HG03575 (cell line): ENCODE data around the gene KCNQ4.
A peak's percentile ranks its signal among the peaks of the same experiment; 100 is the strongest.

Experiments used
- ATAC-seq: cut with Tn5 transposase; IDR thresholded peaks from one replicate; pipeline ENCODE4 v1.9.1; 2021; ENCODE audit not compliant: unreplicated experiment, insufficient number of reproducible peaks, low FRiP score; ENCODE audit errors: extremely low read depth

The KCNQ4 gene

DNA sequence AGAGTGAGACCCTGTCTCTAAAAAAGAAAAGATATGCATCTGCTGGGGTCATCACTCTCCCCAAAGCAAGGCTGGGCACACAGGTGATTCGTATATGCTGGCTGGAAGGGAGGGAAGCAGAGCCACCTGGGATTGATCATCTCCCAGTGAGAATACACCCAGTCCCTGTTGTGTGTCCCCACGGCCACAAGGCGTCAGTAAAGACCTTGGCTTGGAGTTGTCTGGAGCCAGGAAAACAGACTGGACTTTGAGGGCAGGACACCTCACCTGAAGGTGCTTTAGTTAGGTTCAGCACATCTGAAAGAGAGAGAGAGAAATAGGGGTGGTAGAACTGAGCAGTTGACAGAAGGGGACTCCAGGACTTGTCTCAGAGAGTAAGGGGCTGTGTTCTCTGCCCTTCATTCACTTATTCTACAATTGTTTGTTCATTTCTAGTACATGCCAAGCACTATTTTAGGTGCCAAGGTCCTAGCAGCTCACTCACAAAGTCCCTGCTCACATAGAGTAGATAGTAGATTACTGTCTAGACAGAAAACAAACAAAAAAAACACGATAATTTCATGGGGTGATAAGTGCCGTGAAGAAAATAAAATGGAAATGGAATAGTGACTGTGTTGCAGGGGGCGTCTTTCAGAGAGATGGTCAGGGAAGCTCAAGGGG lies 65.1 kb downstream of the KCNQ4 start:
- no peak for ATAC-seq

DNA sequence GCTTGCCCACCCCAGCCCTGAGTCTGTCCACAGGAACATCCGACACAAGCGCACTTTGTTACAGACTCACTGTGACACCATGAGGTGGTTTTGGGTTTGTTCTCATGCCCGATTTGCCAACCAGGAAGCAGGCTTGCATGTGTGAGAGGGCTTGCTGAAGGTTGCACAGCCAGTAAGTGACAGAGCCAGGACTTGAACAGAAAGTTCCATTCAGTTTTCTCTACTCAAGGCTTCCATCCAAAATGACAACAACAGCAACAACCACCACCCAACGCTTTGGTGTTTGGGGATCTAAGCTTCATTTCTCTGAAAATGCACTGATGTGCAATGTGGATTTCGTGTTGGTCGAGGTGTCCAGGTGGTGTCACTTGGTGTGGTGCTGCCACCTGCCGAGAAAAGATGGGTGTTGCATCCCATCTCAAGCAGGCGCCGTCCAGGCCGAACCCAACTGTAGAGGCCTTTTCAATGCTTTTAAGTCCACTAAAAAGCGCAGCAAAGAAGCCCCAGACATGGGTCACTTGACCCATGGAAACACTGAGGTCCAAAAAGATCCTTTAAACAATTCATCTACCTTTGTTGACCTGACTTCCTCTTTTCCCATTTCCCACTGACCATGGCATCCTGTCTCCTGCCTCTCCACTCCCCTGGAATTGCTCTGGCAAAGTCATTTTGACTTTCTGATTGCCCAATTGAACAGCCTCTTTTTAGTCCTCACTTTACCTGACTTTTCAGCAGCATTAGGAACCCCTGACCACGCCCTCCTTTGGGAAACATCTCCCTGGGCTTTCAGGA lies 66.4 kb downstream of the KCNQ4 start:
- no peak for ATAC-seq

DNA sequence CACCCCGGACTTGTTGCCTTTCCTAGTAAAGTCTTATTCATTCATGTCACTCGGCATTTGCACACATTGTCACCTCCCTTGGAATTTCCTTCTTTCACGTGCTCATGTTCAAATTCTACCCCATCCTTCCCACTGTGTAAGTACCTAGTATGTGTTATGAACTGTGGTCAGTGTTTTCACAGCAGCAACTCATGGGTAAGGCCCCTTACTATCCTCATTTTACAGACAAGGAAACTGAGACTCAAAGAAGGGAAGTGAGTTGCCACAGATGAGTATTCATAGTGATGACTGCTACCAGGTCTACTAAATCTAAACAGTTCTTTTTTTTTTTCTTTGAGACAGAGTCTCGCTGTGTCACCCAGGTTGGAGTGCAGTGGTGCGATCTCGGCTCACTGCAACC lies 68.1 kb downstream of the KCNQ4 start:
- ATAC-seq = no peak

DNA sequence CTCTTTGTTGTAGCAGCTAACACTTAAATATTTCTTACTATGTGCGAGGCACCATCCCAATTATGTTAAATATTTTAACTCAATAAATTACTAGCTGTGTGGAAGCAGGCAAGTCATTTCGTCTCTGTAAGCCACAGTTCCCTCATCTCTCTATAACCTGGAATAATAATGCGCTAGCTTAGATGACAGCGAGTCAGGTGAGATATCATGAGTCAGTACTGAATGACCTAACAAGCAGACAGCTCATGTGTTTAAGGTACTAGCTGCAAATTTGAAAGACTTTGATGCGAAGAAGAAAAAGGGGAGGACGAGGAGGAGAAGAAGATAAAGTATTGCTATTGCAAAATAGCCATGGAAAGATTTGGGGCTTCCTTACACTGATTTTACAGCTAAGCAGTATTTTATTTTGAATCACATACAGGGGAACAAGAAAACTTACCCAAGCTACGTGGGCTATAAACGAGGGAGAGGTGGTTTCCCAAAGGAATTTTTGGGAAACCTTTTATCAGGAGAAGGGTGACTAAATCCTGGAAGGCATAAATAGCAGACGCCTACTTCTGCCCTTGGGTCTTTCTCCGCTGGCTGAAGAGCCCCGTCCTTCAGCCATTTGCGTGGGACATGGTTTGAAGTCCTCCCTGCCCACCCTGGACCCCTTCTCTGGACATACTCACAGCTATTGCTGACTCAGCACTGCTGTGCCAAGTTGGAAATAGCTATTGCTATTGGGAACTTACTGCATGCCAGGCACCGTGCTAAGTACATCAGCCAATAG lies 69.7 kb downstream of the KCNQ4 start:
- ATAC-seq = no peak

DNA sequence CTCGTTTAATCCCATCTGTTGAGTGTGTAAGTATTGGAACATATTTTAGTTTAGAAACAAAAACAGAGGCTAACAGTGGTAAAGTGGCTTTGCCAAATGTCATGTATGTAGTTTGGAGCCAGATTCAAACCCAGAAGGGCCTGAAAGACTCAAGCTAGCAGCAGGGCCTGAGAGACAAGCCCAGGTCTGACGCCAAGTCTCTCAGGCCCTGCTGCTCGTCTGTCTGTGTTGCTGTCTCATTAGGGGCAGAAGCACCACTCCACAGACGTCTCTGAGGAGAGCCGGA lies 70.2 kb downstream of the KCNQ4 start:
- no peak for ATAC-seq

DNA sequence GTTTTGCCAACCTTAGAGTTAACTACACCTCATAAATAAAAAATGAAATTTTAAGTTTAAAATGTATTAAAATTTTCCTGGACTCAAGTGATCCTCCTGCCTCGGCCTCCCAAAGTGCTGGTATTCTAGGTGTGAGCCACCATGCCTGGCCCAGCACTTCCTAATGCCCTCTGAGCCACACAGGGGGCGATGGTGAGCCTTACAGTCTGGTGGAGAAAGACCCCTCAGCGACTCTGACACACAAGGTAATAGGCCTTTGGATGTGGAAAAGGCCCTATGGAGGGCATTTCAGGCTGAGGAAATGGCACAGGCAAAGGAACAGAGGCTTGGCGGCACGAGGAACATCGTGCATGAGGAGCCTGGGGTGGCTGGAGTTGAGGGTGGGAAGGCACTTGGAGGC lies 71.9 kb downstream of the KCNQ4 start:
- ATAC-seq = no peak

DNA sequence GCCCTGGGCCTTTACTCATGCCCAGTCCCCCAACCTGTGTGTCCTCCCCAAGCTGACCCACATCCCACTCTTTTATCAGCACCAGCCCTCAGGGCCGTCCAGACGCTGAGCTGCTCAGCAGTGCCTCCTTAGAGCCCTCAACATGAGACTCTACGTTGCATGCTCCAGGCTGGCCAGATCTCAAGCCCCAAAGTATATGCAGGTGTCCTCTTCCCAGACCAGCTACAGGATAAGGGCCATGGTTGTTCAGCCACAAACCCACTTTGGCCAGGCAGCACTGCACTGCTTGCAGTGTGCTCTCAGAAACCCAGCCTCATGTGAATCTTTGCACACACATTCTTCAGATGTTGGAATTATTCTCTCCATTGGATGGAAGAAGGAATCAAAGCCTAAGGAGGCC lies 72.5 kb downstream of the KCNQ4 start:
- ATAC-seq = no peak

DNA sequence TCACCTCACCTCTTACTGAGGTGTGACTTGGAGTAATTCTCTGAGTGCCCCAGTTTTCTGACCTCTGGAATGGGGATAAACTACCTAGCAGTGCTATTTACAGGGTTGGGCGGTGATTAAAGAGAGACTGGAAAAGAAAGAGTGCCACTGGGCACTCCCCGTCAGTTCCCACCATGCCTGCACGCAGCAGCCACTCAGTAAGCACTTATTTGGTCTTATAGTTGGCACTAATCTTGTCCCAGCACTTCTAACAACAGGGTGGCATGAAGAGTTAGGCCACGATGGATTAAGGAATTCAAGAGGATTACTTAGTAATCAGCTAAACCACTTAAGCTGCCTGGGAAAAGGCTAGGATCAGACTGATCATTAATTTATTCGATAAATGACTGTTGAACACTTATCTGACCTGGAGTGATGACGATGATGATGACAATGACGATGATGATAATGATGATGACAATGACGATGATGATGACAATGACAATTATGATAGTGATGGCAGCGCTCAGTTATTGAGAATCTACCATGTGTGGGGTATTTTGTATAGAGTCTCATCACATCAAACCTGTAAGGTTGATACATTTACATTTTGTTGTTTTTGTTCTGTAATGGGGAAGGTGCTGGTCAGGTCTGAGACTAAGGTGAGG lies 73.2 kb downstream of the KCNQ4 start:
- ATAC-seq = no peak

DNA sequence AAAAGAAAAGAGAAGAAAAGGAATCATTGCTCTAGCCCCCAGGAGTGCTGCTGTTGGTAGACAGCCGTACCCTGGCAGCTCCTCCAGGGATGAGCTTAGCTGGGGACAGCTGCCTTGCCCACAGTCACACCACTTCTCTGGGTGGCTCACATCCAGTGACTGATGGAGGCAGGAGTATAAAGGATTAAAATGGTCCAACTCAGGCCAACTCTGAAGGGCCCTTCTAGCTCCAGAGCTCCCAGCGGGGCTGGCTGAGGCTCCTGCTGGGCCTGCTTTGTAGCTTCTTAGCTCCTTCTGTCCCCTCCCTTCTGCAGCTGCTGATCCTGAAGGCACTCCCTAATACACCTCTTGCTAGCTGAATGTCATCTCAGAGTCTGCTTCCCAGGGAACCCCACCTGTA lies 74.2 kb downstream of the KCNQ4 start:
- ATAC-seq = no peak

DNA sequence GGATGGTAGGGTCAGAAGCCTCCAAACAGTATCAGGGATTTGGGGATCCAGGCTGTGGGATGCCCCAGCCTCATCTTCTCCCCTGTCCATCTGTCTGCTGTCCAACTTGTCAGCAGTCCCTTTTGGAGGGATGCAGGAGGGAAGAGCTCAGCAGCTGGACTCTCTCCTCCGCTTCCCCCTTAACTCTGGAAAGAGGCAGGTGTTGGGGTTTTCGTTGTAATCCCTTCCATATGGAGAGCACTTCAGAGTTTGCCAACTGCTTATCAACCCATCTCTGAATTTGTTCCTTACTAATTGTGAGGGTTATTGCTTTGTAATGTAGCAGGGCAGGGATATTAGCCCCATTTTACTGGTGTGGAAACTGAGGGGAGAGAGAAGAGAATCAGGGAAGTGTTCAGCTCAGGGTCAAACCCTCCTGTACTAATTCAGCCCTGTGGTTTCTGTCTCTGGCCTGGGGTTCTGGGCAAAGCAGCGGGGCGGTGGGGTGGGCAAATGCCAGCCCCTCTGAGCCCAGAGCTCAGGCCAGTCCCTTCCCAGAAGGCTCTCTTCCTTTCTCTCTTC lies 75.3 kb downstream of the KCNQ4 start:
- ATAC-seq = no peak

DNA sequence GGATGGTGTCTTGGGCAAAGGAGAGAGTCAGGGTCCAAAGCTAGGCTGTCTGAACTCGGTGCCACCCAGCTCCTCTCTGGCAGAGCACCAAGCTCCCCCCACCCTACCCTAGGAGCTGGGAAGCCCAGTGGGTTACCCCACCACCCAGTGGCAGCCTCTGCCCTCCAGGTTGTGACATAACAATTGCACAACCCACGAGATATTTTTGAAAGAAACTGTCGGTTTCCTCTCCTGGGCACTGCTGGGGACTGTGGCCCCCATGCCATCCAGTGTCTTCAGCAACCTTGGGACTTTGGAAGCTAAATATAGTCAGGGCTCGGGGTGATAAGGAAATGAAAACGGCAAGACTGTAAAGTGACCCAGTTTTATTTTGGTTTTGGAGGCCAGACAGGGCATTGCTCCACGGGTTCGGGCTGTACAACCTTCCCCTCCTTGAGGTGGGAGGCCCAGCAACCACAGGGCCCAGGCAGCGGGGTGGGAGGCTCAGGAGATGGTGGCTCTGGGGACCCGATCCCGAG lies 77.2 kb downstream of the KCNQ4 start:
- no peak for ATAC-seq

DNA sequence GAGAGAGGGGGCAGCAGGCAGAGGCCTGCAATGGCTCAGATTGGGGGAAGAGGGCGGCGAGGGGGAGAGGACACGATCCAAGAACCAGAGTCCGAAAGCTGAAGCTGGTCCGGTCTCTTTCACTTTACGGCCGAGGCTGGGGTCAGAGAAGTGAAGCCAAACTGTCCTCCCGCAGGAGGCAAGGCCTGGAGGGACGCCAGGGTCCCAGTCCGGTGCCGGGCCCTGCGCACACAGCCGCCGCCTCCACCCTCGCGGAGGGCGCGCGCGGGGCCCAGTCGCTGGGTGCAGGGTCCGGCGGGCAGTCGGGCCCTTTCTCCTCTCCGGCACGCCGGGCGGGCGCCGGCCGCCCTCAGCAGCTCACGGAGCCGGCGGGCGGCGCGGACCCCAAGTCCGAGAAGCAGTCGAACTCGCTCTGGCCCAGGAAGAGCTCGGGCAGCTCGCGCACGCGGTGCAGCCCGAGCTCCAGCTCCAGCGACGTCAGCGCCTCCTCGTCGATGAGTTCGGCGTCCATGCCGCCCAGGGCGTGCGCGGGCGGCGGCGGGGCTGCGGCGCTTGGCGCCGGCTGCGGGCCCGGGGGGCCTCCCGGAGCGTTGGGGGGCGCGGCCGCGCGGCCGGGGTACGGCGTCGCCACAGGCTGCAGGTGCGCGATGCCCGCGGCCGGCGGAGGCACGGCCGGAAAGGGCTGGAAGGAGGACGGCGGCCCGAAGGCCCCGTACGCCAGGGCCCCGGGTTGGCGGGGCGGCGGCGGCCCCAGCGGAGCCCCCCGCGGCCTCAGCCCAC lies 77.8 kb downstream of the KCNQ4 start:
- no peak for ATAC-seq

DNA sequence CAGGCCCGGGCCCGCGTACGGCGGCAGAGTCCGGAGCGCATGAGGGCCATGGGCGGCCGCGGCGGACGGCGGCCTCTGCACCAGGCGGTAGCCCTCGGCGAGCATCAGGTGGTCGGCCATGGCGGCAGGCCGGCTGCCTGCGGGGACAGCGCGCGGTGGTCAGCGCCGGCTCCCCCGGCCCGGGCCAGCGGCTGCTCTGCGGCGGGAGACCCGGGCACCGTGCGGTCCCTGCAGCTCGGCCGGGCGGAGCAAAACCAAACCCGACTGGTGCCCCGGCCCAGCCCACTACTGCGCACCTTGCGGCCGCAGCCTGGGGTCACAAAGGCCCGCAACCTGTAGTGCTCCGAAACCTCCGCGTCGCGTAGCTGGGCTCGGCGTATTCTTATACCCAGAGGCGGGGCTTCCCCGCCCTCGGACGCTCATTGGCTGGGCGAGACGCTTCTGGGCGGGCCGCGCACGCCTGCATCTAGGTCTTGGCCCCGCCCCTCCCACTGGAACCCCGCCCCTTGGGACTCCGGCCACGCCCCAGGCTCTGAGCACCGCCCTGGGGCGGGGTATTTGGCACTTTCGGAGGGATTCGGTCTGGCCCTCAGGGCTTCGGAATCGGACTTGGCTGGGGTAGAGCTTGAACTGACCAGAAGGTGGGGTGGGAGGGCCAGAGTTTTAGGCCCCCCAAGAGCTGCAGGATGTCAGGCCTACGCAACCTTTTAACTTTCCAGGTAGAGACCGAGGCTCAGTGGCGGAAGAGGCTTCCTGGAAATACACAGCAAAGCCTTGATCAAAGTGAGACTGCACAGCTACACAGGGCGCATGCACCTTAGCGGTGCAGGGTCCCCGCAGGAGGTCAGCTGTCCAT lies 78.6 kb downstream of the KCNQ4 start, which contains the start of gene CITED4:
Gene CITED4, minus strand, starts transcription at position 356 of the 856 bp plus-strand sequence. Its CDS starts 236 bp downstream, at position 120.
- peak; percentile 63 for ATAC-seq

DNA sequence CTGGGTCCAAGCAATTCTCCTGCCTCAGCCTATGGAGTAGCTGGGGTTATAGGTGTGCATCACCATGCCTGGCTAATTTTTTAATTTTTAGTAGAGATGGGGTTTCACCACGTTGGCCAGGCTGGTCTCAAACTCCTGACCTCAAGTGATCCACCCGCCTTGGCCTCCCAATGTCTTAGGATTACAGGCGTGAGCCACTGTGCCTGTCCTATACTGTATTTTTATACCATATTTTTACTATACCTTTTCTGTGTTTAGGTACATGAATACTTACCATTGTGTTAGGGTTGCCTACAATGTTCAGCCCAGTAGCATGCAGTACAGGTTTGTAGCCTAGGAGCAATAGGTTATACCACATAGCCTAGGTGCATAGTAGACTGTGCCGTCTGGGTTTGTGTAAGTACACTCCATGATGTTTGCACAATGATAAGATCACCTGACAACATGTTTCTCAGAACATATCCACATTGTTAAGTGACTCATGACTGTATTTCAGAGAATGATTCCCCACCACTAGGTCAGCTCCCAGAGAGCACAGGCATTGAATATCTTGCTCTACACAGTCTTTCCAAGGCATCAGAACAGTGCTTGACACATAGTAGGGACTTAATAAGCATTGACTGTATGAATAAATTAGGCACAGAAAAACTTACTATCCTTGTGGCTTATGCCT lies 84.6 kb downstream of the KCNQ4 start:
- ATAC-seq = no peak

DNA sequence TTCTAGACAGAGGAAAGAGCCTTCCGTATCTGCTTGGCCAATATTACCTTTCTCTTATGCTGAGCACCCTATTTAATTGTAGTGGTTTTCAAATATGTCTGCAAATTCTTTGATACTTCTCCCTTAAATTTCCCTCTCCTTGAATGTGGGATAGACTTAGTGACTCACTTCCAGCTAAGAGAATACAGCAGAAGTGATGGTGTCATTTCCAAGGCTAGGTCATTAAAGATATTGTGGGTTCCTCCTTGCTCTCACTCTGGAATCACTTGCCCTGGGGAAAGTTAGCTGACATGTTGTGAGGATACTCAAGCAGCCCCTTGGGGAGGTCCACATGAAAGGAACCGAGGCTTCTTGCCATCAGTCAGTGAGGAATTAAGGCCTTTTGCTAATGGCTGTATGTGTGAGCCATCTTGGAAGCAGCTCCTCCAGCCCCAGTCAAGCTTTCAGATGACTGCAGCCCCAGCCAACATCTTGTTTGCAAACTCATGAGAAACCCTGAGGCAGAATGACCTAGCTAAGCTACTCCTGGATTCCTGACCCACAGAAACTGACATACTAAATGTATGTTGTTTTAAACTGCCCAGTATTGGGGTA lies 86.6 kb downstream of the KCNQ4 start:
- no peak for ATAC-seq

DNA sequence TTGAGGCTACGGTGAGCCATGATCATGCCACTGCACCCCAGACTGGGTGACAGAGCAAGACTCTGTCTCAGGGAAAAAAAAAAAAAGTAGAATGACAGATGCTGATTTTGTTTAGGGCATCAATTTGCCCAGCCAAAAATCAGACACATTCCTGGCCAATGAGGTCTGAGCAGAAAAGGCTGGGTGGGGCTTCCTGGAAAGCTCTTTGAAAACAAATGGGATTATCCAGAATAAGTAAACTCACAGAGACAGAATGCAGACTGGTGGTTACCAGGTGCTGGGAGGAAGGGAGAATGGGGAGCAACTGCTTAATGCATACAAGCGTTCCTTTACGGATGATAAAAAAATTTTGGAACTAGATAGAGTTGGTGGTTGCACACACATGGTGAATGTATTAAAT lies 88.7 kb downstream of the KCNQ4 start:
- no peak for ATAC-seq
